ENCODE results near the gene IFT88. TPM values are rescaled to one million over a fixed set of nuclear protein-coding genes. Genes with fewer than 3 reads are reported as not detected.

The IFT88 gene
- total RNA-seq, 1 experiment from 2014 or later = 12.3 TPM

- Histone ChIP-seq H3K36me3 (ENCODE audit: control insufficient read depth, insufficient read depth, low read length) (no peaks in the 10 kb centered on the region), H3K27me3 (ENCODE audit: control insufficient read depth, insufficient read depth, low read length) (no peaks in the 10 kb centered on the region), H3K9me3 (ENCODE audit: control insufficient read depth, insufficient read depth, low read depth, low read length) (no peaks in the 10 kb centered on the region), H3K4me3 (ENCODE audit: low read depth in 2 of 2, low read length in 2 of 2) (no peak overlapping the region), H3K4me1 (ENCODE audit: control insufficient read depth, insufficient read depth, low read length) (no peaks in the 10 kb centered on the region), H3K27ac (ENCODE audit: low read length) (no peak overlapping the region)
- in situ Hi-C loops (cut with HindIII; ENCODE audit: low pct_unique_long_range_greater_than_20kb, low sequenced_read_pairs) = no loop called here
- no TSS peak for BruUV-seq (replicated peaks)
- DNase-seq (ENCODE audit: low read depth, low spot score) = no peak
- intact Hi-C loops (cut with micrococcal nuclease; ENCODE audit: unreplicated experiment) = no loop called here
- no peak for TF ChIP-seq POLR2AphosphoS5 (IDR thresholded peaks at IDR 0.05; ENCODE audit: low read depth, low read length)
- TF ChIP-seq, protein P1, sequence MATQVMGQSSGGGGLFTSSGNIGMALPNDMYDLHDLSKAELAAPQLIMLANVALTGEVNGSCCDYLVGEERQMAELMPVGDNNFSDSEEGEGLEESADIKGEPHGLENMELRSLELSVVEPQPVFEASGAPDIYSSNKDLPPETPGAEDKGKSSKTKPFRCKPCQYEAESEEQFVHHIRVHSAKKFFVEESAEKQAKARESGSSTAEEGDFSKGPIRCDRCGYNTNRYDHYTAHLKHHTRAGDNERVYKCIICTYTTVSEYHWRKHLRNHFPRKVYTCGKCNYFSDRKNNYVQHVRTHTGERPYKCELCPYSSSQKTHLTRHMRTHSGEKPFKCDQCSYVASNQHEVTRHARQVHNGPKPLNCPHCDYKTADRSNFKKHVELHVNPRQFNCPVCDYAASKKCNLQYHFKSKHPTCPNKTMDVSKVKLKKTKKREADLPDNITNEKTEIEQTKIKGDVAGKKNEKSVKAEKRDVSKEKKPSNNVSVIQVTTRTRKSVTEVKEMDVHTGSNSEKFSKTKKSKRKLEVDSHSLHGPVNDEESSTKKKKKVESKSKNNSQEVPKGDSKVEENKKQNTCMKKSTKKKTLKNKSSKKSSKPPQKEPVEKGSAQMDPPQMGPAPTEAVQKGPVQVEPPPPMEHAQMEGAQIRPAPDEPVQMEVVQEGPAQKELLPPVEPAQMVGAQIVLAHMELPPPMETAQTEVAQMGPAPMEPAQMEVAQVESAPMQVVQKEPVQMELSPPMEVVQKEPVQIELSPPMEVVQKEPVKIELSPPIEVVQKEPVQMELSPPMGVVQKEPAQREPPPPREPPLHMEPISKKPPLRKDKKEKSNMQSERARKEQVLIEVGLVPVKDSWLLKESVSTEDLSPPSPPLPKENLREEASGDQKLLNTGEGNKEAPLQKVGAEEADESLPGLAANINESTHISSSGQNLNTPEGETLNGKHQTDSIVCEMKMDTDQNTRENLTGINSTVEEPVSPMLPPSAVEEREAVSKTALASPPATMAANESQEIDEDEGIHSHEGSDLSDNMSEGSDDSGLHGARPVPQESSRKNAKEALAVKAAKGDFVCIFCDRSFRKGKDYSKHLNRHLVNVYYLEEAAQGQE (IDR thresholded peaks at IDR 0.05; ENCODE audit: insufficient read depth in 1 of 2, low read depth in 2 of 2, low read length in 1 of 2) = no peak
- no peak for TF ChIP-seq SIN3A (IDR thresholded peaks at IDR 0.05; ENCODE audit: borderline replicate concordance, insufficient read depth, low read depth, low read length)
- TF ChIP-seq TCF7L2 (IDR thresholded peaks at IDR 0.05; ENCODE audit: low read depth, low read length) = no peak
- TF ChIP-seq, protein P2, sequence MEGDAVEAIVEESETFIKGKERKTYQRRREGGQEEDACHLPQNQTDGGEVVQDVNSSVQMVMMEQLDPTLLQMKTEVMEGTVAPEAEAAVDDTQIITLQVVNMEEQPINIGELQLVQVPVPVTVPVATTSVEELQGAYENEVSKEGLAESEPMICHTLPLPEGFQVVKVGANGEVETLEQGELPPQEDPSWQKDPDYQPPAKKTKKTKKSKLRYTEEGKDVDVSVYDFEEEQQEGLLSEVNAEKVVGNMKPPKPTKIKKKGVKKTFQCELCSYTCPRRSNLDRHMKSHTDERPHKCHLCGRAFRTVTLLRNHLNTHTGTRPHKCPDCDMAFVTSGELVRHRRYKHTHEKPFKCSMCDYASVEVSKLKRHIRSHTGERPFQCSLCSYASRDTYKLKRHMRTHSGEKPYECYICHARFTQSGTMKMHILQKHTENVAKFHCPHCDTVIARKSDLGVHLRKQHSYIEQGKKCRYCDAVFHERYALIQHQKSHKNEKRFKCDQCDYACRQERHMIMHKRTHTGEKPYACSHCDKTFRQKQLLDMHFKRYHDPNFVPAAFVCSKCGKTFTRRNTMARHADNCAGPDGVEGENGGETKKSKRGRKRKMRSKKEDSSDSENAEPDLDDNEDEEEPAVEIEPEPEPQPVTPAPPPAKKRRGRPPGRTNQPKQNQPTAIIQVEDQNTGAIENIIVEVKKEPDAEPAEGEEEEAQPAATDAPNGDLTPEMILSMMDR (IDR thresholded peaks at IDR 0.05) = no peak
- no peak for ATAC-seq
- ChIA-PET CTCF (no interaction called here), POLR2A (no interaction called here)
Measured at GRCh38 chr13:20528452-20528851, 38.5 kb upstream of the IFT88 start.

DNA sequence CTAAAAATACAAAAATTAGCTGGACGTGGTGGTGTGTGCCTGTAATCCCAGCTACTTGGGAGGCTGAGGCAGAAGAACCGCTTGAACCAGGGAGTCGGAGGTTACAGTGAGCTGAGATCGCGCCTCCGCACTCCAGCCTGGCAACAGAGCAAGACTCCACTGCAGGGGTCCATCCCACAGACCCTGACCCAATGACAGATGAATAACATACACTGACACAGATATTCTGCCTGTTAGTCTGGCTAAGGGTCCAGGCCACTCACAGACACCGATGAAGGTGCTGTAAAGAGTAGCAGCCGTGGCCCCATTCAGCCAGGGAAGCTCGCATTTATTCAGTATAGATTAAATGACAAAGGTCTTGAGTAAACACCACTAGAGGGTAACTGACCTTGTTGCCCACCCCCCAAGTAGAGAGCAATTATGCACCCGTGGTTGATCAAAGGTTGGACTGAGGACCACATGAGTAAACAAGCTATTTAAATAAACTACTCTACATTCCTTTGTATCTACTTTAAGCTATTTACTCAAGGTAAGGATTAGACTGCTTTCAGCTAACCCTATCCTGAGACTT is 32.8 kb upstream of the IFT88 start:
- Histone ChIP-seq H3K27me3 (ENCODE audit: control insufficient read depth, insufficient read depth, low read length) (no peaks in the 10 kb centered on the region), H3K4me3 (ENCODE audit: low read depth in 2 of 2, low read length in 2 of 2) (no peak overlapping the region), H3K4me1 (ENCODE audit: control insufficient read depth, insufficient read depth, low read length) (no peaks in the 10 kb centered on the region), H3K36me3 (ENCODE audit: control insufficient read depth, insufficient read depth, low read length) (no peaks in the 10 kb centered on the region), H3K9me3 (ENCODE audit: control insufficient read depth, insufficient read depth, low read depth, low read length) (no peaks in the 10 kb centered on the region), H3K27ac (ENCODE audit: low read length) (no peak overlapping the region)
- DNase-seq (ENCODE audit: low read depth, low spot score) (no peak), ATAC-seq (no peak)
- CTCF ChIA-PET = no interaction called here
- BruUV-seq (replicated peaks) = no TSS peak
- in situ Hi-C loops (cut with HindIII; ENCODE audit: low pct_unique_long_range_greater_than_20kb, low sequenced_read_pairs) = no loop called here
- intact Hi-C loops (cut with micrococcal nuclease; ENCODE audit: unreplicated experiment) = no loop called here
- POLR2A ChIA-PET = no interaction called here
- TF ChIP-seq, protein P1 (IDR thresholded peaks at IDR 0.05; ENCODE audit: insufficient read depth in 1 of 2, low read depth in 2 of 2, low read length in 1 of 2) = no peak
- TF ChIP-seq SIN3A (IDR thresholded peaks at IDR 0.05; ENCODE audit: borderline replicate concordance, insufficient read depth, low read depth, low read length) (no peak), POLR2AphosphoS5 (IDR thresholded peaks at IDR 0.05; ENCODE audit: low read depth, low read length) (no peak), TCF7L2 (IDR thresholded peaks at IDR 0.05; ENCODE audit: low read depth, low read length) (no peak)
- TF ChIP-seq, protein P2 (IDR thresholded peaks at IDR 0.05) = no peak

Data from Panc1 (cell line).